Fibroblast of villous mesenchyme (primary cell): ENCODE measurements around the gene PAQR8. TPM values are rescaled to one million over a fixed set of nuclear protein-coding genes. Genes with fewer than 3 reads are reported as not detected.
"Not testable (repeated sequence)": the region's sequence is repeated elsewhere in the genome, so short reads cannot be mapped to it uniquely, and the experiment has no call there.

ENCODE experiments used
- DNase-seq: peaks from one replicate; pipeline ENCODE4 v3.0.0-alpha.2; 2010; ENCODE audit warnings: low read depth
- H3K4me3 ChIP-seq: 2 replicates; pipeline ENCODE4 v1.5.1; 2011; ENCODE audit warnings: low read depth, mild to moderate bottlenecking, low read length
- CTCF ChIP-seq: IDR thresholded peaks from 2 replicates; pipeline ENCODE4 v1.5.1; 2012; ENCODE audit warnings: low read depth, mild to moderate bottlenecking, low read length; ENCODE audit not compliant: insufficient read depth
- total RNA-seq: library from RNA; depleted of rRNA; stranded (reverse); fragments of >200 nt; gene quantifications from 2 replicates; pipeline ENCODE4 v1.2.3, GENCODE V29; 2012

Gene PAQR8
- total RNA-seq, 1 donor, result 4.7 TPM

DNA sequence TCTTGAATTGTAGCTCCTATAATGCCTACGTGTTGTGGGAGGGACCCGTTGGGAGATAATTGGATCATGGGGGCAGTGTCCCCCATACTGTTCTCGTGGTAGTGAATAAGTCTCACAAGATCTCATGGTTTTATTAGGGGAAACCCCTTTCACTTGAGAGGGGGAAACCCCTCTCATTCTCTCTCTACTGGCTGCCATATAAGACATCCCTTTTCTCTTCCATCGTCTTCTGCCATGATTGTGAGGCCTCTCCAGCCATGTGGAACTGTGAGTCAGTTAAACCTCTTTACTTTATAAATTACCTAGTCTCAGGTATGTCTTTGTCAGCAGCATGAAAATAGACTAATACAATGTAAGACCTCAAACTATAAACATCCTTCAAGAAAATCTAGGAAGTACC, 23.1 kb downstream of the PAQR8 start:
- TF ChIP-seq CTCF, result no peak
- no peak for DNase-seq
- H3K4me3 ChIP-seq, result no peak overlapping the region

GRCh38 chr6:52388119-52388518, 26.2 kb downstream of the PAQR8 start:
- not testable (repeated sequence) for H3K4me3 ChIP-seq, DNase-seq

GRCh38 chr6:52388790-52389189, 26.8 kb downstream of the PAQR8 start:
- peak; percentile 27 for DNase-seq
- TF ChIP-seq CTCF, result no peak
- H3K4me3 ChIP-seq, result no peak overlapping the region

DNA sequence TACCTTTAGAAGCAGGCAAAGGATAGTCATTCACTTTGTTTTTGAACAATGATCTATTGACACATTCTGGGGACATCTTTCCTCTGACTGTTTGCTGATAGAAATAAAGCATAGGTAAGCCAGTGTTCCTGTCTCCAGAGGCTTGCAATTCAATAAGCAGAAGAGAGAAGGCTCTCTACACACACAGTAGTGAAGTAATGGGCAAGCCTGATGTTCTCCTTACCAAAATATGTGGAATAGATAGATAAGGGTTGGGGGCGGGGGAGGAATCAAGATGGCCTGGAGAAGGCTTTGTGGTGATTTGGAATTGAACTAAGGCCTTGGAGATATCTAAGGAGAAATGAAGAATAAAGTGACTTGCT, 27.3 kb downstream of the PAQR8 start:
- DNase-seq, result peak; percentile 12
- TF ChIP-seq CTCF, result no peak
- no peak overlapping the region for H3K4me3 ChIP-seq

DNA sequence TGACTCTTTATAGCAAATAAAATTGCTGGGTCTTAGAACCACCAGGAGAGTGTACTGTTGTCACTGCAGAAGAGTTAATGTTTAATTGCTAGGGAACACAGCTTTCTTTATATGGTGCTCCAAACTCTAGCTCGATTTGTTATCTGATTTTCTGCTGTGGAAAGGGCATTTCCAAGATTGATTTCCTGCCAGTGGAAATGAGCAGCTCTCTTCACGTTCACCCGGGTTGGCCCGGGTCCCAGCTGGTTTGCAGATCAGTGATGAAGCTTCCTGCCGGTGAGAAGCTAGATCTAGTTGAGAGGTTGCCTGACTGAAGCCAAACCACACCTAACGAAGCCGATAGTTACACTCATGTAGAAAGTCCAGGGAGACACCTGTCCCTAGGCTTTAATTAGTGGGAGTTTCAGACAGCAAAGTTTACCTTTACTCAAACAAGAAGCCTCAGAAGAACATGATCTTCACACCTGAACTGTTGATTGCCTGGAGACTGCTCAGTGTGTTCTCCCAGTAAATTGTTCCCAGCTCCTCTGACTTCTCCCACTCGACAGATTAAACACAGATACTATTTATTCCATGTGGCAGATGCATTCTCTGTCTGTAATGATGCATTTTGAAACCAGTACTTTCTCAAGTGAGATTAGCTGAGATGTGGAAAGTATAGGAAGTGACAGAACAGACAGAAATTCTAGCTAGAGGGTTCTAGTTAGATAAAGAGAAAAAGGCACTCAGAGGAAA, 27.8 kb downstream of the PAQR8 start:
- TF ChIP-seq CTCF, result no peak
- peak; percentile 51 for DNase-seq
- H3K4me3 ChIP-seq, result no peak overlapping the region

- no peak overlapping the region for H3K4me3 ChIP-seq
- no peak for TF ChIP-seq CTCF
- DNase-seq, result peak; percentile 70
Observed at GRCh38 chr6:52390361-52390727, 28.4 kb downstream of the PAQR8 start.

DNA sequence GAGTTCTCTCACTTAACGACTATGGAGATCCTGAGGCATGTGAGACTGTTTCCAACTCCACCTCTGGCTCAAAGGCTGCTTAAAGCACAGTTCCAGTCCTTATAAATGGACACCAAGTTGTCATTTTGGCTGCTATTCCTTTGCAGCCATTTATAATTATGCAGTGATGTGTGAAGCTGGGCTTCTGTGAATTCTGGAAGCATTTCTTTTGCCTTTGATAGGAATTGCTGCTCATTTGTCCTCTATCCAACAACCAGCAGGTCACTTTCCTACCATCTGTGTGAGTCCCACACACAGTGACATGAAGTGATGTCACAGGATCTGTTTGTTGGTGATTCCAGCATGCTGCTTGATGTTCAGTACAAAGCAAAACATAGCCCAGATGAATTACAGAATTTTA, 29.6 kb downstream of the PAQR8 start:
- TF ChIP-seq CTCF, result no peak
- H3K4me3 ChIP-seq, result no peak overlapping the region
- DNase-seq, result no peak
